Neural cell (in vitro differentiated cells): Measurements from ENCODE around the gene TOP2B.

Experiments used
- CTCF ChIP-seq: fragments of 450-650 bp; IDR thresholded peaks from 2 replicates; pipeline ENCODE4 v1.5.1; 2014; ENCODE audit warnings: antibody characterized with exemption, mild to moderate bottlenecking, moderate library complexity; ENCODE audit not compliant: poor library complexity, severe bottlenecking
- EP300 ChIP-seq: fragments of 450-650 bp; conservative IDR thresholded peaks from 2 replicates; pipeline ENCODE4 v1.6.1; 2014; ENCODE audit warnings: antibody characterized with exemption, mild to moderate bottlenecking, moderate library complexity; ENCODE audit not compliant: poor library complexity, severe bottlenecking
- EZH2 ChIP-seq: fragments of 200-600, 300-800 bp; shearing (Covaris generic), sonication (generic); IDR thresholded peaks from 2 replicates; pipeline ENCODE4 v1.6.1; 2014; ENCODE audit warnings: antibody characterized with exemption, low read length, borderline replicate concordance, mild to moderate bottlenecking; ENCODE audit not compliant: insufficient read depth, poor library complexity, severe bottlenecking
- MXI1 ChIP-seq: fragments of 450-650 bp; conservative IDR thresholded peaks from 2 replicates; pipeline ENCODE4 v1.6.1; 2014; ENCODE audit warnings: antibody characterized with exemption, mild to moderate bottlenecking; ENCODE audit not compliant: poor library complexity, severe bottlenecking
- POLR2AphosphoS5 ChIP-seq: IDR thresholded peaks from 2 replicates; pipeline ENCODE4 v1.6.1; 2012
- RAD21 ChIP-seq: fragments of 450-650 bp; conservative IDR thresholded peaks from 2 replicates; pipeline ENCODE4 v1.6.1; 2014; ENCODE audit warnings: antibody characterized with exemption, mild to moderate bottlenecking, moderate library complexity
- REST ChIP-seq: IDR thresholded peaks from 2 replicates; pipeline ENCODE4 v1.6.1; 2012; ENCODE audit warnings: borderline replicate concordance
- TAF1 ChIP-seq: IDR thresholded peaks from 2 replicates; pipeline ENCODE4 v1.6.1; 2012; ENCODE audit warnings: low read depth

GRCh38 chr3:25611193-25611592, 53.5 kb downstream of the TOP2B start:
- TF ChIP-seq CTCF (no peak), MXI1 (no peak), TAF1 (no peak), EZH2 (no peak), EP300 (no peak), POLR2AphosphoS5 (no peak), RAD21 (no peak), REST (no peak)
